NB4 (cell line): ENCODE results near the gene ADAMTS16.

ENCODE experiments used
- CTCF ChIP-seq: IDR thresholded peaks from one replicate; pipeline ENCODE4 v1.5.1; 2012; ENCODE audit warnings: low read depth, low read length
- MYC ChIP-seq: IDR thresholded peaks from 2 replicates; pipeline ENCODE4 v1.6.1; 2011; ENCODE audit warnings: low read depth, low read length

- TF ChIP-seq MYC (no peak), CTCF (no peak)
Observed at GRCh38 chr5:5092149-5092548, 48.0 kb upstream of the ADAMTS16 start.
